ENCODE measurements around the gene E4F1.
"Not testable (repeated sequence)": the region's sequence is repeated elsewhere in the genome, so short reads cannot be mapped to it uniquely, and the experiment has no call there.

E4F1 gene

DNA sequence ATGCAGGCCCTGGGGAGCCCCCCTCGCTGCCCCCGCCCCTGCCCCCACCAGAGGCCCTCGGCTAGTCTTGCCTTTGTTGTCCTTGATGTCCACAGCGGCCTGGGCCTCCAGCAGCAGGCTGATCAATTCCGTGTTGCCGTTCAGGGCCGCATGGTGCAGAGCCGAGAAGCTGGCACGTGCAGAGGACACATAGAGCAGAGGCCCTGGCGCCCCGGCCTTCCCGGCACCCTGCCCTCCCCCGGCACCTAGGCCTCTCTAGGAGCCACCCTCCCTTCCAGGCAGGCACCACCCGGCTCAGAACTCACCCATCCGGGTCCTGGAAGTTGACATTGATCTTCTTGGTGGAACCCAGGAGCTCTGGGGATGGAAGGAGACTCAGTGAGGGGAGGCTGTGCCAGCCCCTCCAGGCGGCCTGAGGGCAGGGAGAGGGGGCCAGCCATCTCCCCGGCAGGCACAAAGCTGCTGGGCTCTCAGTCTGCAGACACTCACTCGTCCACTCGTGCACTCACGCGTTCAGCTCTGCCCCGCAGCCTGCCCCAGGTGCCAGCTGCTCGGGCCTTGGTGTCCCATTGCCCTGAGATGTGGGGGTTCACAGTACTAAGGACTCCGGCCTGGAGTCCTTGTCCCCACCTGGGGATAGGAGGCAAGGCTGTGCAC, 33.3 kb upstream of the E4F1 start:
- no peak for DNase-seq (ENCODE audit: low spot score)

DNA sequence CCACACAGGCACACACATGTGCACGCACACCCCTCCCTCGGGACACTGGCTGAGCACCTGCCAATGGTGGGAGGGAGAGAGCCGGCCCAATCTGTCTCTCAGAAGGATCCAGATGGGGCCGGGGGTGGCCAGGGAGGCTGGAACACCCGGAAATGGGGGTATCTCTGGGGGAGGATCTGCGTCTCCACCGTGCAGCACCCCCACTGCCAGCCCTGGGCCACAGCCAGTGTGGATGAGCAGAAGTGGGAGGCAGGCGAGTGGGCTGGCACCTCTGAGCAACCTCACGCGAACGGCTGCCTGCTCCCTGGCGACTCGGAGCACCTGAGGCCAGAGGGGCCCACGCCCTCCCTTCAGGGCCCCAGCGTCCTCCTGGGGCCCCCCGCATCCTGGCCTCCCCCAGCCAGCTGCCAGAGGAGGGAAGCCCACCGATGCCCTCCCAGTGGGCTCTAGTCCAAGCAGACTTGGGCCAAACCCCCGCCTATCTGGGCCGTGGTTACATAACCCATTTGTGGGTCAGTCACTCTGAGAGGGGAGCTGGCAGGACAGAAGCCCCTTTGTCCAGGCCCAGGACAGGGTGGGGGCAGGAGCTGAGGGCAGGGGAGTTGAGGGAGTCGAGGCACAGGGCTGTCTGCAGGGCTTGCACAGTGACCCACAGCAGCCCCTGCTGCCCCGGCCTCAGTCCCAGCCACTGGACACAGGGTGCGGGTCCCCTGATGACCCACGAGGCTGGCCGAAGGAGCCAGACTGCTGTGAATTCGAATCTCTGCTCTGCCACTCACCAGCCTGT, 32.5 kb upstream of the E4F1 start:
- no peak for DNase-seq (ENCODE audit: low spot score)

DNA sequence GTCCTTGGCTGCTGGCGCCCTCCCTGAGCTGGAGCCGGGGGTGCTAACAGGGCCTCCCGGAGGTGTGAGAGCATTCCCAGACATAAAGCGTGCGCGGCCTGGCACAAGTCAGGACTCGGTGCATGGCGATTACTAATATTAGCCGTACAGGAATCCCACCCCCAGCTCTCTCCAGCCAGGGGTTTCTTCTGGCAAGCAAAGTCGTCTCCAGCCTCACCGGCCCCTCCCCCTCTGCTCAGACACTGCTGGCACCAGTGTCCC, 32.0 kb upstream of the E4F1 start:
- no peak for DNase-seq (ENCODE audit: low spot score)

DNA sequence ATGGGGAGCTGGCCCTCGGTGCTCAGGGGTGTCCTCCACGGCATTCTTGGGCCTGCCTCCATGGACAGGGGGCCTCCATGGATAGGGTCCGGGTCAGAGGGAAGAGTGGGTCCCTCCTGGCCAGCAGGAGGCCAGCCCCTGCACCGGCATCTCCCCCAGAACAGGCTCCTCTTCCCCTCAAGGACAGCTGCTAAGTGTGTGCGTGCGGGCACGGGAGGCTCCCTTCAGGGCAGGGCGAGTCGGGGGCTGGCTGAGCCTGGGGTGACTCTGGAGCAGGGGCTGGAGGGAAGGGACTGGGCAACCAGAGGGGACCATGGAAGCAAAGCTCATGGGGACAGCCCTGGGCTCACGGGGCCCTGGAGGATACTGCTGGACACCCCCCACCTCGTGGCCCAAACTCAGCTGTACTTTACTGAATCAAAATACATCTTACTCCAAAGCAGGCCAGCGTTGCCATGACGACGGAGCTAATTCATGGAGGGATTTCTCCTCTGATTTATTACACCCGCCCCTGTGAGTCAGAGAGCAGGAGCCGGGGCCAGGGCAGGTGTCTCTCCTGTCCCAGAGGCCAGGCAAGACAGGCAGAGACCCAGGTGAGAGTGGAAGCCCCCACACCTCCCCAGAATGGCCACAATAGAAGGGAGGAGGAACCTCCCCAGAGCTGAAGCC, 29.1 kb upstream of the E4F1 start:
- no peak for DNase-seq (ENCODE audit: low spot score)

DNA sequence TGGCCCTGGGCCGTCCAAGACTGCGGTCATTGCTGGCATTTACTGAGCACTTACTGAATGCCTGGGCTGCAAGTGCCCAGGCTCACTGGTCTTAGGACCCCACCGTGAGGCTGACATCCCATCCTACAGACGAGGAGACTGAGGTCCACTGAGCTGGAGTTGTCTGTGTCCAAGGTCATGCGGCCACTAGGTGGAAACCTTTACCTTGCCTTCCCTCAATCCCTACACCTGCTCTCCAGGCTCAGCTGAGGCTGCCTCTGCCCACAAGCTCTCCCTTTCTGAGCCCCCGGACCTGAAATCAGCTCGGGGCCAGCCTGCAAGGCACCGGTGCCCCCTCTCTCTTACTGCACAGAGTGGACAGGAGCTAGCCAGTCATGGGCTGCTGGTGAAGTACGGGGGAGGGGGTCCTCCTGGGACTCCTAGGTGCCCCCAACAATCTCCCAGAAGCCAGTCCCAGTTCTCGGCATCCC, 28.5 kb upstream of the E4F1 start:
- no peak for DNase-seq (ENCODE audit: low spot score)

DNA sequence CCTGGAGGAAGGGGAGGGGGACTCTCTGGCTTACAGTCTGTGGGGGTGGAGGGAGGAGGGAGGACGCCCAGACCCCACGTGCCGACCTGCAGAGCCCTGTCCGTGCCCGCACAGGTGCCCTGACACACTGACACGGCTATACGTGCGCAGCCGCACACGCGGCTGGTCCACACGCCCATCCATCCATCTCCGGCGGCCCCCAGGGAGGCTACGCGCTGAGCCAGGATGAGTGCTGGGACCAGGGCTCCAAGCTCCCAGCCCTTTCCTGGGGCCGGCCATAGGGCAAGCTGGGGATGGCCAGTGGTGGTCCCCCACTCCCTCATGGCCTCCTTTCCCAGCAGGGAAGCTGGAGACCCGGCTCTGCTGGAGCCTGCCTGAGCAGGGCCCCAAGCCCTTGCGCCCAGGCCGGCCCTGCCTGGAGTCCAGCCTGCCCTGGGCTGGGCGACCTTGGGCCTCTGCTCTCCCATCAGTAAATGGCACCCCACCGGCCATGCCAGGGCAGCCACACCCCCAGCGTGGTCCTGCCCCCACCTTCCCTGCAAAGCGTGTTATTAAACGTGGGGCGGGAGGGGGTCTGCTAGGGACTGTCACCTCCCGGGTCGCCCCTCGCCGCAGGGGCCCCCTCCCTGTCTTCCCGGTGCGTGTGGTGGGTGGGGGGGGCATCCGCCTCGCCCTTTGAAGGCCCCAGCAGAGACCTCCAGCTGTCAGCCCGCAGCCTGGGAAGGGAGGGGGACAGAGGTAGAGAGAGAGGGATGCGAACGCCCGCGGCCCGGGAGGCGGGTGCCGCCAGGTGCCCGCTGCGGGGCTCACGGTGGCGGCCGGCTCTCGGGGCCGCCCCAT, 27.8 kb upstream of the E4F1 start:
- DNase-seq (ENCODE audit: low spot score): no peak

DNA sequence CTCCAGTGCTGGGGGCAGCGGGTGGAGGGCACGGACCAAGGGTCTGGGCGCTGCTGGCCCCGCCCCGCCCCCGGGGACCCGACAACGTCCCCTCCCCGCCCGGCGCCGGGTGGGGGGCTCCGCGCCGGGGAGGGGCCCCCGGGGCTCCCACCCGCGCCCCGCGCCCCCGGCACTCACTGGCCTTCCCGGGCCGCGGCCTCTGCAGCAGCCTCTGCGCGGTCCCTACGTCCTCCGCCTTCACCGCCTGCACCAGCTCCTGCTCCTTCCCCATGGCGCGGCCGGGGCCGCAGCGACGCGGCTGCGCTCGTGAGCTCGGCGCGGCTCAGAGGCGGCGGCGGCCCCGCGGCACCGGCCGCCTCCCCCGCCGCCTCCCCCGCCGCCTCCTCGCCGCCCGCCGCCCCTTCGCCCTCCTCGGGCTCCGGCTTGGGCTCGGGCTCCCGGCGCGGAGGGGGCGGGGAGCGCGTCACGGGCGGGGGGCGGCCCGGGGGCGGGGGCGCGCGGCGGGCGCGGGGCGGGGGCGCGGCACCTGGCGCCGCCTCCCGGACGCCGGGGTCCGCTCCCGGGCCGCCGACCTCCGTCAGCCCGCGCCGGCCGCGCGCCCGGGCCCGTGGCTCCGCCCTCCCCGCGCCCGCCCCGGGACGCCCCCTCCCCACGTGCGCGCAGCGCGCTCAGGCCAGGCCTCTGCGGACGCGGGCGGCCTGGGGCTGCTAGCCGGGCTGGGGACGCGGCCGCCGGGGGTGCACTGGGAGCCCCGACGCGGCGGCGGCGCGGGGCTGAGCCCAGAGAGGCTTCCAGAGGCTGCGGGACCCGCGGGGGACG, 27.0 kb upstream of the E4F1 start, which contains the start of gene CASKIN1:
CASKIN1 (minus strand) TSS at position 444 of the 819 bp plus-strand sequence; CDS start at position 271, 173 bp downstream.
- DNase-seq (ENCODE audit: low spot score): no peak

DNA sequence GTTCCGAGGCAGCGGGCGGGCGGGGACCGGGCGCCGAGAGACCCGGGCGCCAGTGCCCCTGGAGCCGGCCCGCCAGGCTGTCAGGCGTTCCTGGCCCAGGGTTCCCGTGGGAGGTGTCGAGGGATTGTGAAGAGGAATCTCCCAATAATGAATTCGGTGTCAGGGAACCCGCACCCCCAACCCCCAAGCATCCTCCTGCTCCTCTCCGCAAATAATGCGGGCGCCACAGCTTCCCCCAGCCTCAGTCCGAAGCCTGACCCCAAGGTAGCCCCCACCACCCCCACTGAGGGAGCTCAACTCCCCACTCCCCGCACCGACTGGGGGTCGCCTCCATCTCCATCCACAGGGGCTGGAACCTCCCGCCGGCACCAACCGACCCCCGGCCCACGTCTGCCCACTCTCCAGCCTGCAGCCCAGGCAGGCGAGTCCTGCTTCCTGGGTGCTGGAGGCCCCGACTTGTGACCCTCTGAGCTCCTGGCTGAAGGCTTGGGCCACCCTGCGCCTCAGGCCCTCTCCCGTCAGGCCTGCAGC, 26.3 kb upstream of the E4F1 start:
- DNase-seq (ENCODE audit: low spot score): no peak

DNA sequence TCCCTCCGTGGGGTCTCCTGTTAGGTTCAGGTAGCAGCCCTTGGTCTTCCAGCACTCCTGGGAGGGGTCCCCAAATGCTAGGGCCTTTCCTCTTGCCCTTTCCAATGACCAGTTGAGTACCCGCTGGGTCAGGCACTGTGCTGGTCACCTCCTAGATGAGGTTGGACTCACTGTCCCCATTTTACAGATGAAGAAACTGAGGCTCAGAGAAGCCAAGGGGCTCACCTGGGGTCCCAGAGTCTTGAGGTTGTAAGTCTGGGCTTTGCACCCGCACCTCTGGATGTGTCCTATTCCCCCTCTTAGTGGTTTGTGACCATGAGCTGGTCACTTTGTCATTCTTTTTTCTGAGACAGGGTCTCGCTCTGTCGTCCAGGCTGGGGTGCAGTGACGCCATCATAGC, 25.6 kb upstream of the E4F1 start:
- DNase-seq (ENCODE audit: low spot score): no peak

DNA sequence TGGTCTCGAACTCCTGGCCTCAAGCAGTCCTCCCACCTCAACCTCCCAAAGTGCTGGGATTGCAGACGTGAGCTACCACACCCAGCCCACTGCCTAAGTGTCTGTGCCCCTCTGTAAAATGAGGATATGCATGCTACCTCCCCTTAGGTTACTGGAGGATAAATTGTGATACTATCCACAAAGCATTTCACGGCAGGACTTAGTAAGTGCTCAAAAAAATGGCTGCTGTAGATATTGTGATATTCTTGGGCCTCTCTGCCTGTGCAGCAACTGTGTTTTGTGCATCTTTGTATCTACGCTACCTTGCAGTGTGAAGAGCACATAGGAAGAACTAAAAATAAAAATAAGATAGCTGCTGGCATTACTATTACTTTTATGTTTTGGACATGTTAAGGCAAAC, 25.1 kb upstream of the E4F1 start:
- no peak for DNase-seq (ENCODE audit: low spot score)

DNA sequence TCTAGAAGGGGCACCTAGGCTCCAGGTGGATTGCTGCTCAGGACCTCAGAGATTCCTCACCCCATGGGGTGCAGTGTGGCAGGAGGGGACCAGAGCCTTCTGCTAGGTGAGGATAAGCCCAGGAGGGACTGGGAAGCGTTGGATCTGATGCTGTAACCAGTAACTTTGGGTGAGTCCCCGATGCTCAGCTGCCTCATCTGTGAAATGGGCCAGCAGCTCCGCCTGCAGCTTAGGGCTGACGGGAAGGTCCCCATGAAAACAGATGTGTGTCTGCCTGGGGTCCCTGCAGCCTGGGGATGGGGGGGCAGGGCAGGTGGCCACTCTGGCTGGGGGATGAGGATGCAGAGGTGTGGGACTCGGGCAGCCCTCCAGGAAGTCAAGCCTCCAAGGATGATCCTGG, 24.3 kb upstream of the E4F1 start:
- no peak for DNase-seq (ENCODE audit: low spot score)

DNA sequence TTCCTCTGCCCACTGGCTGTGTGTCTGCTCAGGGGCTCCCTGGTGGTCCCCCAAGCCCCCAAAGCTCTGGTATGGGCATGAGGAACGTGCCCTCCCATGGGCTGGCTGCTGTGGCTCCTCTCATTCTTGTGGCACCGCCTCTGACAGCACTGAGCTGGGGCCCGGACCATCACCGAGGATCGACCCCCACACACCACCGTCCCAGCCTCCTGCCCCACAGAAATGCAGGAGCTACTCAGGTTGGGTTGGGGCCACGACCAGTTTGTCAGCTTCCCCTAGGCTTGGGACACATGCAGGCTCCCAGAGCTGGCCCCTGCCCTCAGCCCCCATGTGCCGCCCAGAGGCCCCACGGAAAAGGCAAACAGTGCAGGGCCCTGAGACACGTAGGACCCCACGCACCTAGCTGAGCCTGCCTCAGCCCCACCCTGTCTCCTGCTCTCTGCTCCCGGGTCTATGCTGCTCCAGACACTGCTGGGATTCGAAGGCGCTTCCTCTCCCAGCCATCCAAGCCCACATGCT, 23.7 kb upstream of the E4F1 start:
- no peak for DNase-seq (ENCODE audit: low spot score)

DNA sequence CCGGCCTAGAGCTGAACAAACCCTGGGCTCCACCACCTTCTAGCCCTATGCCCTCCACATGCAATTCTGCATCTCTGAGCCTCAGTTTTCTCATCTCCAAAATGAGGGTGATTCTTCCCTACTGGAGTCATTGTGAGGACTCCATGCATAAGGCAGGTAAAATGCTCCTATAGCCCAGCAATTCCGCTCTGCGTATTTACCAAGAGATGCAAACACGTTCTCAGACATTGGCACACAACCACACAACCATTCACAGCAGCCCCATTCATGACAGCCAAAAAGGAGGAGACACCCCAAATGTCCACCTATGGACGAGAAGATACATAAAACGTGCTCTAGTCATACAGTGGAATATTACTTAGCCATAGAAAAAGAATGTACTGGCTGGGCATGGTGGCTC, 23.1 kb upstream of the E4F1 start:
- no peak for DNase-seq (ENCODE audit: low spot score)

DNA sequence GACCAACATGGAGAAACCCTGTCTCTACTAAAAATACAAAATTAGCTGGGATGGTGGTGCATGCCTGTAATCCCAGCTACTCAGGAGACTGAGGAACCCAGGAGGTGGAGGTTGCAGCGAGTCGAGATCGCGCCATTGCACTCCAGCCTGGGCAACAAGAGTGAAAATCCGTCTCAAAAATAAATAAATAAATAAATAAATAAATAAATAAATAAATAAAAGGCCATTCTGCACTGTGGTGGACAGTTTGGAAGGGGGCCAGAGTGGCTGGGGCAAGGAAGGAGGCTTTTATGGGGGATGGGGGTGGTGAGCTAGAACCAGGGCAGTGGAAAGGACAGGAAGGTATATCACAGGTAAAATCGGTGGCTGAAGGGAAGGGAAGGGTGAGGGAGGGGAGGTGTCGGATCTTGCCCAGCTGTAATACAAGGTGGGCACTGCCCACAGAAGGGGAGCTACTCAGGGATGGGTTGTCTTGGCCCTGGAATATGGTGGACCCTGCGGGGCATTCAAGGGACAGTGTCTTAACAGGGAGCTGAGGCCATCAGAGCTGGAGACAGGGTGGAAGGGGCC, 20.2 kb upstream of the E4F1 start:
- DNase-seq (ENCODE audit: low spot score): not testable (repeated sequence)

DNA sequence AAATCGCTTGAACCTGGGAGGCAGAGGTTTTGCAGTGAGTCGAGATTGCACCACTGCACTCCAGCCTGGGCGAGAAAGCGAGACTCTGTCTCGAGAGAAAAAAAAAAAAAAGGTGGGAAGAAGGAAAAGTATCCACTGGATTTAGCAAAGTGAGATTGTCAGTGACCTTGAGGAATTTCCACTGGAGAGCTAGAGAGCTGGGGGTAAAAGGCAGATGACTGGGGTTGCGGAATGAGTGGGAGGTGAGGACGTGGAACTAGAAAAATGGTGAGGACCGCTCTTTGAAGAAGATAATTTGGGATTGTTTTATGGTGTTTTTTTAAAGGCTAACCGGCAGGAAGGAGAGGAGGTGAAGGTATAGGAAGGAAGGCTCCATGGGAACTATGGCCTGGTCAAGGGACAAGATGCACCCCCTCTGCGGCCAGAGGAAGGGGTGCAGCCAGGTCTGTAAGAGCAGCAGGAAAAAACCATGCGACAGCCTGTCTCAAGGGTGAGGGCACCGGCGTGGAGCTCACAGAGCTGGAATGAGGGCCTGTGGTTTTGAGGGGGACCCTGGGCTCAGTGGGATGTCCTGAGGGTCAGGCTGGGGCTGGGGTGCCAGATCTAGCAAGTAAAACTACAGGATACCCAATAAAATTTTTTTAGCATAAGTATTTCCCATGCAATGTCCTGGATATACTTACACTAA, 18.8 kb upstream of the E4F1 start:
- DNase-seq (ENCODE audit: low spot score): no peak

DNA sequence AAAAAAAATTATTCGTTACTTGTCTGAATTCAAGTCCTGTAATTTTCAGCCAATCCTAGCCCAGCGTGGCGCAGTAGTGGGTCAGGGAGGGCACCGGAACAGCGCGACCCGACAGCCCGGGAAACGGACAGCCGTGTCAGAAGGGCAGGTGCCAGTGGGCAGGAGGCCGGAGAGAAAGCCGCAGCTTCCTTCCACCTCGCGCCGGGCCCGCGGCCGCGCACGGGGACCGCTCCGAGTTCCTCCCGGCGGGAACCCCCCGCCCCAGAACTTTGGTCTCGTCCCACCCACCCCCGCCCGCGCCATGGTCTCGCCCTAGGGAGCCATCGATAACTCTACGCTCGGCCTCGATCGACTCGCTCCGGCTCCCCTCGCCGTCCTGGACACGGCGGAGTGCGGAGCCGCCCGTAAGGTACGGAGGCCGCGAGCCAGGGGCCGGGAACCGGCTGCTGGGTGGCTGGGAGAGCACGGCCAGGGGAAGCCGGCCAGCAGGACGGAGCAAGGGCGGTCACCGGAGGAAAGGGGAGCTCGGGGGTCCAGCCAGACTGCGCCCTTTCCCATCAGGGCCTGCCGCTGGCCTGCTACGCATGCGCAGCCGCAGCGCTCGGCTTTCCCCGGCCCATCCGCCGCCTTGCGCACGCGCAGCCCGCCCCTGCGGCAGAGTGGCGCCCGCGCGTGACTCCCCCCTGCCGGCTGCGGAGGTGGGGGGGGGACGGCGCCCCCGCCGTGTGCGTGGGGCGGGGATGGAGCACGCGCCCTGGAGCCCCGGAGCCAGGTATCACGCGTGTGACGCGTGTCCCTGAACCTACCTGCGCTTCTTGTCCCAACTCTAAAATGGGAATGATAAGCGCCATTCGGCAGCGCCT, 18.1 kb upstream of the E4F1 start, which contains the start of gene MLST8:
MLST8 (plus strand) TSS at position 351 of the 863 bp plus-strand sequence. CDS start 632 bp downstream, outside the sequence.
- DNase-seq (ENCODE audit: low spot score): peak; percentile 88

DNA sequence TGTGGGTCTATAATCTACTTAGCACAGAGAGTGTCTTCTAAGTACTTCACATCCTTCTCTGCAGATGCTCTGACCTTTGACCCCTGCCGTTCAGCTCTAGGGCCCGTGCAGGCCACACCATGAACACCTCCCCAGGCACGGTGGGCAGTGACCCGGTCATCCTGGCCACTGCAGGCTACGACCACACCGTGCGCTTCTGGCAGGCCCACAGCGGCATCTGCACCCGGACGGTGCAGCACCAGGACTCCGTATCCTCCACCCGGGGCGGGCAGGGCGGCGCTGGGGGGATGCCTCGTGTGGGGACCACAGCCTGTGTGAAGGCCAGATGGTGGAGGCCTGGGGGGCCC, 17.5 kb upstream of the E4F1 start:
- DNase-seq (ENCODE audit: low spot score): no peak

DNA sequence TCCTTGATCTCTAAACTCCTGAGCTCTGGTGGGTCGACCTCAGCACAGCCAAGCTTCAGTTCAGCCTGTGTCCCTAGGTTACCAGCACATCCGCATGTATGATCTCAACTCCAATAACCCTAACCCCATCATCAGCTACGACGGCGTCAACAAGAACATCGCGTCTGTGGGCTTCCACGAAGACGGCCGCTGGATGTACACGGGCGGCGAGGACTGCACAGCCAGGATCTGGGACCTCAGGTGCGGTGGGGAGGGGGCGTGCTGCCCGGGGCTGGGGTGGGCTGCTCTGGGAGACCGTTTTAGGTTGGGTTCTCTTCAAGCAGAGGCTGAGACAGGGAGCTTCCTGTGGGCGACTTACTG, 17.0 kb upstream of the E4F1 start:
- no peak for DNase-seq (ENCODE audit: low spot score)

DNA sequence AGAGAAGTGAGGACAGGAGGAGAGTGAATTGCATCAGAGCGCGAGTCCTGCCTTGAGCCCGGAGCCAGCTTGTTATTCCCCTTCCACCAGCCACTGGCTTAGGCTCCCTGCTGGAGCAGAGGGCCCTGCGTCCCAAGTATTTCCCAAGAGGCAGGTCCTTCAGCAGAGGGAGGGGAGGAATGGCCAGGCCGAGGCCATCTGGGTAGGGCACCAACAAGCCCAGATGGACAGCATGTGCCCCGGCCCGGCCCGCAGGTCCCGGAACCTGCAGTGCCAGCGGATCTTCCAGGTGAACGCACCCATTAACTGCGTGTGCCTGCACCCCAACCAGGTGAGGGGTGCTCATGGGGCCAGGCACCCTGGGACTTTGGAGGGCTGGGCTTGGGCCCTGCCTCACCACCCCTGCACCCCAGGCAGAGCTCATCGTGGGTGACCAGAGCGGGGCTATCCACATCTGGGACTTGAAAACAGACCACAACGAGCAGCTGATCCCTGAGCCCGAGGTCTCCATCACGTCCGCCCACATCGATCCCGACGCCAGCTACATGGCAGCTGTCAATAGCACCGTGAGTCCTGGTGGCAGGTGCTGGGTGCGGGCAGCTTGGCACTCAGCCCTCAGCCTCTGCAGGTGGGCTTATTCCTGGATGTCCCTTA, 16.5 kb upstream of the E4F1 start:
- DNase-seq (ENCODE audit: low spot score): no peak

Measured in activated CD4-positive, alpha-beta T cell treated with anti-CD3 and anti-CD28 coated beads, Interleukin-2, Interleukin-4, amounts not matched to agents 100 ng/mL and 50 ng/mL, durations not matched to agents 16 hours and 8 hours (primary cell).